BJ (cell line): ENCODE results near the gene EDEM1. TPM values are rescaled to one million over a fixed set of nuclear protein-coding genes. Genes with fewer than 3 reads are reported as not detected.

Experiments
- CTCF ChIA-PET: fragments of 350-600 bp; formaldehyde crosslinking; extraction: SDS; loops from one replicate; lab custom pipeline; 2021; ENCODE audit warnings: antibody characterized with exemption, inconsistent platforms; lab: Yijun Ruan, JAX
- POLR2A ChIA-PET: fragments of 300-600 bp; sonication (Branson Sonifier 250); formaldehyde crosslinking; extraction: SDS; loops from one replicate; lab custom pipeline; 2021; ENCODE audit warnings: antibody characterized with exemption; lab: Charles Lee
- DNase-seq: peaks from one replicate; pipeline ENCODE4 v3.0.0-alpha.2; 2011; ENCODE audit warnings: low read depth
- H3K27me3 ChIP-seq: 2 replicates; pipeline ENCODE4 v1.6.0; 2011; ENCODE audit warnings: low read length; ENCODE audit not compliant: control insufficient read depth, insufficient read depth
- H3K36me3 ChIP-seq: 2 replicates; pipeline ENCODE4 v1.5.1; 2011; ENCODE audit warnings: low read length; ENCODE audit not compliant: control insufficient read depth, insufficient read depth
- H3K4me3 ChIP-seq: 2 replicates; pipeline ENCODE4 v1.5.1; 2011; ENCODE audit warnings: low read depth, mild to moderate bottlenecking, control low read depth, low read length
- CTCF ChIP-seq: IDR thresholded peaks from 2 replicates; pipeline ENCODE4 v1.5.1; 2011; ENCODE audit warnings: low read depth, mild to moderate bottlenecking, control low read depth, inconsistent platforms, low read length, moderate library complexity; ENCODE audit not compliant: insufficient read depth
- polyA plus RNA-seq: library from polyadenylated mRNA; depleted of rRNA; stranded (reverse); fragments of >200 nt; gene quantifications from 2 replicates; pipeline ENCODE4 v1.2.3, GENCODE V29; 2011

EDEM1 gene
- polyA plus RNA-seq, 1 experiment = 21.3 TPM

- CTCF ChIA-PET = interaction anchor here (1.4 kb wide), 1 partner anchor 15 kb away, joined by 5 read pairs; no protein-coding TSS in a partner anchor
- H3K36me3 ChIP-seq = peaks cover 14% of the 10 kb centered on the region
- no peak for TF ChIP-seq CTCF
- no peaks in the 10 kb centered on the region for H3K27me3 ChIP-seq
- DNase-seq = no peak
- POLR2A ChIA-PET = no interaction called here
- no peak overlapping the region for H3K4me3 ChIP-seq
Observed at GRCh38 chr3:5217824-5218595, 30.5 kb downstream of the EDEM1 start.

- DNase-seq = no peak
- H3K4me3 ChIP-seq = no peak overlapping the region
- ChIA-PET CTCF (no interaction called here), POLR2A (no interaction called here)
- no peaks in the 10 kb centered on the region for H3K27me3 ChIP-seq
- H3K36me3 ChIP-seq = peaks cover 12% of the 10 kb centered on the region
- TF ChIP-seq CTCF = no peak
Observed at GRCh38 chr3:5218815-5219214, 31.3 kb downstream of the EDEM1 start.

- peaks cover 12% of the 10 kb centered on the region for H3K36me3 ChIP-seq
- H3K27me3 ChIP-seq = no peaks in the 10 kb centered on the region
- no peak for TF ChIP-seq CTCF
- no peak overlapping the region for H3K4me3 ChIP-seq
- DNase-seq = no peak
- CTCF ChIA-PET = no interaction called here
- POLR2A ChIA-PET = no interaction called here
Observed at GRCh38 chr3:5219216-5219615, 31.7 kb downstream of the EDEM1 start.

GRCh38 chr3:5220193-5220592, 32.7 kb downstream of the EDEM1 start:
- peaks cover 8% of the 10 kb centered on the region for H3K36me3 ChIP-seq
- no peak for DNase-seq
- no peaks in the 10 kb centered on the region for H3K27me3 ChIP-seq
- ChIA-PET POLR2A (no interaction called here), CTCF (no interaction called here)
- TF ChIP-seq CTCF = no peak
- H3K4me3 ChIP-seq = no peak overlapping the region

GRCh38 chr3:5220667-5221431, 33.3 kb downstream of the EDEM1 start:
- Histone ChIP-seq H3K36me3 (peaks cover 6% of the 10 kb centered on the region), H3K4me3 (no peak overlapping the region), H3K27me3 (no peaks in the 10 kb centered on the region)
- ChIA-PET CTCF (no interaction called here), POLR2A (no interaction called here)
- DNase-seq = no peak
- no peak for TF ChIP-seq CTCF
